Superior temporal gyrus (tissue), 1 donor: Measurements from ENCODE around the gene CD248.

ENCODE experiments used
- DNase-seq: peaks from one replicate; pipeline ENCODE4 v3.0.0-alpha.2; 2016; ENCODE audit errors: extremely low spot score

CD248 gene, protein sequence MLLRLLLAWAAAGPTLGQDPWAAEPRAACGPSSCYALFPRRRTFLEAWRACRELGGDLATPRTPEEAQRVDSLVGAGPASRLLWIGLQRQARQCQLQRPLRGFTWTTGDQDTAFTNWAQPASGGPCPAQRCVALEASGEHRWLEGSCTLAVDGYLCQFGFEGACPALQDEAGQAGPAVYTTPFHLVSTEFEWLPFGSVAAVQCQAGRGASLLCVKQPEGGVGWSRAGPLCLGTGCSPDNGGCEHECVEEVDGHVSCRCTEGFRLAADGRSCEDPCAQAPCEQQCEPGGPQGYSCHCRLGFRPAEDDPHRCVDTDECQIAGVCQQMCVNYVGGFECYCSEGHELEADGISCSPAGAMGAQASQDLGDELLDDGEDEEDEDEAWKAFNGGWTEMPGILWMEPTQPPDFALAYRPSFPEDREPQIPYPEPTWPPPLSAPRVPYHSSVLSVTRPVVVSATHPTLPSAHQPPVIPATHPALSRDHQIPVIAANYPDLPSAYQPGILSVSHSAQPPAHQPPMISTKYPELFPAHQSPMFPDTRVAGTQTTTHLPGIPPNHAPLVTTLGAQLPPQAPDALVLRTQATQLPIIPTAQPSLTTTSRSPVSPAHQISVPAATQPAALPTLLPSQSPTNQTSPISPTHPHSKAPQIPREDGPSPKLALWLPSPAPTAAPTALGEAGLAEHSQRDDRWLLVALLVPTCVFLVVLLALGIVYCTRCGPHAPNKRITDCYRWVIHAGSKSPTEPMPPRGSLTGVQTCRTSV

GRCh38 chr11:66316849-66317251, at the start of gene CD248:
Gene CD248 (minus strand): TSS chr11:66317044. CDS start chr11:66317027, 17 bp downstream.
- no peak for DNase-seq

- DNase-seq = no peak
Observed at GRCh38 chr11:66365711-66366619, 49.1 kb upstream of the CD248 start.

DNA sequence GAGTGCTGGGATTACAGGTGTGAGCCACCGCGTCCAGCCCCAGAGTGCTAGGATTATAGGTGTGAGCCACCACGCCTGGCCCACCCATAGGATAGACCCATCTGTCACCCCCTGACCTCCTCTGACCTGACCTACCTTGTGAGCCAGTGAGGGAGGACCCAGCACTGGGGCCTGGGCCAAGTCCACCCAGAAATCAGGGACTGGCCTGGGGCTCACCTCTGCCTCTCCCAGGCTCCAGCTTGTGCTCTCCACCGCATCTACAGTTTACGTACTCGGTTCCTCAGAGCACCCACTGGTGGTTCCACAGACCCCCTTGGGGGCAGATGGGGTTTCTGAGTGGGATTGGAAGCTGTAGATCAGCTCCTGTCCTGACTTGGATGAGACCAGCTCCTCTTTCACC, 48.3 kb upstream of the CD248 start:
- no peak for DNase-seq

- no peak for DNase-seq
Observed at GRCh38 chr11:66363805-66364535, 47.1 kb upstream of the CD248 start.

DNA sequence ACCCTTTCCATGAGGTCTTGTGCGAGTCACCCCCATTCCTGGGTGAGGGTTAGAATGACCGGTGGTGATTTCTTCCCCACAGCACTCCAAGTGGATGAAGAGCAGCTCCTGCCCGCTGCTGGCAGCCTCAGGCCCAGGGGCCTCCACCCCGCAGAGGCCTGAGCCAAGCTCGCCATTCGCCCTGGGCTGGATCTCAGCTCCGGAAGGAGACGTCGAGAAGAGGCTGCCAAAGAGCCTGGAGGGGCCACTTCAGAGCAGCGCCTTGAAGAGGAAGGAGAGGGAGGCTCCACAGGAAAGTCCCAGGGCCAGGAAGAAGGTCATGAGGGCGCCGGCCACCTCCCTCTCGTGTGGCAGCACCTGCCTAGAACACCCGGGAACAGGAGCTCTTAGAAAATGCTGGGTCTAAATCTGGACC, 46.4 kb upstream of the CD248 start:
- DNase-seq = no peak

GRCh38 chr11:66362481-66363147, 45.8 kb upstream of the CD248 start:
- DNase-seq = no peak

DNA sequence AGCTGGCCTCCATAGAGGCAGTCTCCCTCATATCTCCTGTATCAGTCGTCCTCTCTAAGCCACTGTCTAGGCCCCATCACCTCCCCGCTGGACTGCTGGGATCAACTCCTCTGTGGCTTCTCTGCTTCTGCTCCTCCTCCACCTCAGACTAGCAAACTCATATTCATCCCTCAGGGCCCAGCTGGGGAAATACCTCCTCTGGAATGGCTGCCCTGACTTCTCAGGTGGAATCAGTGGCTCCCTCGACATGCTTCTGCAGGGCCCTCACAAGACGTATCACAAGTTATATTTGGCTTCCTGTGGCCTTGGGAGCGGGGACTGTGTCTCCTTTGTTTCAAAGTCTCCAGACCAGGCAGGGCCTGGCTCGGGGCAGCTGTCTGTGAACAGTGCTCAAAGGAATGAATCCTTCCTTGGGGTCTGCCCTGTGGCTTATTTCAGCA, 44.7 kb upstream of the CD248 start:
- no peak for DNase-seq

DNA sequence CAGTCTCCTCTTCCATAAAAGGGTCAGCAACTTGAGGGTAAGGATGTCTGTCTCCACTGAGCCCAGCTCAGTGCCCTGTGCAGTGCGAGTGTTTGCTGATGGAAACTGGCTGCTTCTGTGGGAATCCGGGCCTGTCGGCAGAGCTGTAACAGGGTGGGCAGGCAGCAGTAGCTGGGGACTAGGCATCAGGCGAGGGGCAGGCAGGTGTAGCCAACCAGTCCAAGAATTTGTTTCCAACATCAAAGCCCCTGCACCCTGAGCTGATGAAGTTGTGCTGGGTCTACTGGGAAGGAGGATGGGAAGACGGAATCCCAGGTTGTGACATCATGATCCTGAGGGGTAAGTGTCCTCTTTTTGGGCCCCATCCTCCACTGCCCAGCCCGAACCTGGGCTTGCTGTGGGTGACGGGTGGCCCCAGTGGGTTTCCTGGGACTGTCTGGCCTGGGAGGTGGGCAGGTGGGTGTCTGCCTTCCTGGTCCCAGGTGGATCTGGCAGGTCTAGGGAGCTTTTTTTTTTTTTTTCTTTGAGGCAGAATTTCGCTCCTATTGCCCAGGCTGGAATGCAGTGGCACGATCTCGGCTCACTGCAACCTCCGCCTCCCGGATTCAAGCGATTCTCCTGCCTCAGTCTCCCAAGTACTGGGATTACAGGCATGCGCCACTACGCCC, 43.7 kb upstream of the CD248 start:
- no peak for DNase-seq

- DNase-seq = no peak
Observed at GRCh38 chr11:66359662-66360087, 42.8 kb upstream of the CD248 start.

GRCh38 chr11:66350560-66351235, 33.9 kb upstream of the CD248 start:
- peak; percentile 27 for DNase-seq

GRCh38 chr11:66349084-66349386, 32.2 kb upstream of the CD248 start:
- no peak for DNase-seq

GRCh38 chr11:66347425-66348276, 30.8 kb upstream of the CD248 start, which contains the start of gene B4GAT1:
Gene B4GAT1 (minus strand): TSS chr11:66347629. CDS start chr11:66347545, 84 bp downstream.
- DNase-seq = peak; percentile 96

DNA sequence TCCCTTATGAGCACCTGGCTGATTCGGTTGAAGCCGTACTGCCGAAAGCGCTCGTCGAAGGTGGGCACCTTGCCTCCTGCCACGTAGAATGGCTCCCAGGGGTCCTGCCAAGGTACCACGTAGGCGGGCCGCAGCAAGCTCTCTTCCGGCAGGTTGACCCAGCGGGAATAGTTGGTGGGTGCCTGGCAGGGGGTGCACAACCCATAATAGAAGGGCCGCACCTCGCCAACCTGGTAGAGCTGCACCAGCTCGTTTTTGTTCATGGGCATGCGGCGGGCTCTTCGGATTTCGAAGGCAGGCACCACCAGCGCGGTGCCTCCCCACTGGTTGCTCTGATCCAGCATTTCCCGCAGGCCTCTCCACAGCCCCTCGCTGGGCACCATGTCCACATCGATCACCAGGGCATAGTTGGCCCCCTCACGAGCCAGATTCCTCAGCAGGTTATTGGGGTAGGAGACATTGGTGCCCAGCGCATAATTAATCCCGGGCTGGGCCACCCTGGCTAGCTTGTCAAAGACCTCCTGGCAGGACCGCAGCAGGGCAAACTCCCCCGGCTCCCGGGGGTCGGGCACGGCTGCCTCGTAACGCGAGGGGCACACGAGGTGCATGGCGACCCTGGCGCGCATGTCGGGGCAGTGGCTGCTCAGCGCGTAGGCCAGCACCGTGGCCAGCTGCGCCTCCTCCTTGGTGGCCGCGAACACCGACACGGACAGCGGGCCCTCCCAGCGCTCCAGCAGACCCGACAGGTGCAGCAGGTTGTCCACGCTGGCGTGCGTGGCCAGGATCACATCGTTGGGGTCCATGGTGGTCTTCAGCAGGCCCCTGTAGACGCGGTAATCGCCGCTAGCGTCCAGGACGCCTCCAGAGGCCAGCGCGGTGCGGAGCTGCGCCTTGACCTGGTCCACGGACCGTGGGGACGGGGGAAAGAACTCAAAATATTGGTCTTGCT, 29.9 kb upstream of the CD248 start:
- no peak for DNase-seq

GRCh38 chr11:66345316-66345649, 28.4 kb upstream of the CD248 start:
- DNase-seq = no peak

GRCh38 chr11:66344550-66345315, 27.9 kb upstream of the CD248 start, which contains the start of gene BRMS1:
Gene BRMS1 (minus strand): TSS chr11:66345104. CDS start chr11:66342234, 2,870 bp downstream.
- DNase-seq = peak; percentile 98

DNA sequence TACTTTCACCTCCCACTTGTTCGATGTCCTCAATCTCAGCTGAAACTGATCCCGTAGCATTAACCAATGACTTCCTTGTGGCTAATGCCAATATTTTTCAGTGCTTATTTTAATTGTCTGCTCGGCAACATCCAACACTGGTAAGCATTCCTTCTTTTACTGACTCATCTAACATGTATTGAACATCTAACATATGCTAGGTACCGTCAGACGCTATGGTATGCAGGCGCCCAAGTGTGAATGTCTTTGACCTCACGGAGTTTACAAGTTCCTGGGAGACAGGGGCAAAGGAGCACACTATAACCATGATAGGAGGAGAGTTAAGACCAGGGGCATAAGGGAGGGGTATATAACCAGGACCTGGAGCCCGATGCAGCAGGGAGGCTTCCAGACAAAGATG, 26.3 kb upstream of the CD248 start:
- no peak for DNase-seq
